ENCODE measurements around the gene SYTL3. TPM values are rescaled to one million over a fixed set of nuclear protein-coding genes. Genes with fewer than 3 reads are reported as not detected.

The SYTL3 gene
- total RNA-seq, 3 donors from 2014 or later (not counting 1 experiment from before 2014, with no cell fraction given), result 84.1 to 143 (median 89.0) TPM

DNA sequence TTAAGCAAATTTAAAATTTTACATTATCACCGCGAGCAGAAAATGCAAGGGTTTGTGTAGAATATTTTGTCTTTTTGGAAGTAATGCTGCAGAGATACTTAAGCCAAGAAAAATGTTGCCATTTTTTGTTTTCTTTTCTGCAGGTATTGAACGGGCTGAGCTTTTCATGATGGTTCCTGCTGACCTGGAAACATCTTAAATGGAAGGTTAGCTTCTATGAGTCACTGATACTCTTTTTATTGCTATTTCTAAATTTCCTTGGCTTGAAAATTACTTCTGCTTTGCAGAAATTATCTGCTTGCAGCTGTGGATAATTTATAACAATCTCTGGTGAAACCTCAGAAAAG is 12.7 kb downstream of the SYTL3 start:
- Histone ChIP-seq H3K36me3 (ENCODE audit: control insufficient read depth, insufficient read depth, low read length) (peaks cover 68% of the 10 kb centered on the region), H3K27me3 (ENCODE audit: control insufficient read depth, insufficient read depth, low read length) (no peaks in the 10 kb centered on the region), H3K4me3 (ENCODE audit: low read length) (no peak overlapping the region), H3K9me3 (ENCODE audit: control insufficient read depth, insufficient read depth, low read length) (no peaks in the 10 kb centered on the region), H3K4me1 (ENCODE audit: control insufficient read depth, insufficient read depth, low read length) (peaks cover 30% of the 10 kb centered on the region), H3K27ac (ENCODE audit: low read length) (no peak overlapping the region)
- no peaks in the 10 kb centered on the region for H3K27me3 Mint-ChIP-seq (ENCODE audit: low read depth in 2 of 2)
- peaks cover 10% of the 10 kb centered on the region for H3K36me3 Mint-ChIP-seq
- intact Hi-C loops (cut with micrococcal nuclease), result no loop called here
- no peak for ATAC-seq
- no peak for DNase-seq
- H3K4me1 Mint-ChIP-seq, result peaks cover 28 to 30% of the 10 kb centered on the region in 2 donors
- no peak overlapping the region for H3K27ac Mint-ChIP-seq
- TF ChIP-seq CTCF (IDR thresholded peaks at IDR 0.05), result no peak
- no peak overlapping the region for H3K4me3 Mint-ChIP-seq
- H3K9me3 Mint-ChIP-seq, result no peaks in the 10 kb centered on the region
- 76% methylated on average over 3 of the region's 3 CpGs for WGBS (ENCODE audit: insufficient coverage)

- Histone ChIP-seq H3K4me3 (ENCODE audit: low read length) (no peak overlapping the region), H3K36me3 (ENCODE audit: control insufficient read depth, insufficient read depth, low read length) (peaks cover 68% of the 10 kb centered on the region), H3K9me3 (ENCODE audit: control insufficient read depth, insufficient read depth, low read length) (no peaks in the 10 kb centered on the region), H3K27me3 (ENCODE audit: control insufficient read depth, insufficient read depth, low read length) (no peaks in the 10 kb centered on the region), H3K27ac (ENCODE audit: low read length) (no peak overlapping the region), H3K4me1 (ENCODE audit: control insufficient read depth, insufficient read depth, low read length) (peaks cover 35% of the 10 kb centered on the region)
- H3K36me3 Mint-ChIP-seq, result peaks cover 10% of the 10 kb centered on the region
- H3K9me3 Mint-ChIP-seq, result no peaks in the 10 kb centered on the region
- no peak overlapping the region for H3K27ac Mint-ChIP-seq
- no peak for TF ChIP-seq CTCF (IDR thresholded peaks at IDR 0.05)
- peak overlapping the region; percentile 25 for H3K4me3 Mint-ChIP-seq
- peaks cover 29 to 30% of the 10 kb centered on the region in 2 donors for H3K4me1 Mint-ChIP-seq
- WGBS (ENCODE audit: insufficient coverage), result 70% methylated on average over 25 of the region's 27 CpGs
- H3K27me3 Mint-ChIP-seq (ENCODE audit: low read depth in 2 of 2), result no peaks in the 10 kb centered on the region
- peak in 1 of 3 donors; percentile 74 for ATAC-seq
- peak in 1 of 2 donors; percentile 51 for DNase-seq
- intact Hi-C loops (cut with micrococcal nuclease), result no loop called here
Measured at GRCh38 chr6:158662954-158663624, 13.2 kb downstream of the SYTL3 start.

GRCh38 chr6:158663625-158664165 is 13.8 kb downstream of the SYTL3 start:
- TF ChIP-seq CTCF (IDR thresholded peaks at IDR 0.05), result no peak
- H3K36me3 Mint-ChIP-seq, result peaks cover 10% of the 10 kb centered on the region
- Histone ChIP-seq H3K27ac (ENCODE audit: low read length) (no peak overlapping the region), H3K4me3 (ENCODE audit: low read length) (no peak overlapping the region), H3K27me3 (ENCODE audit: control insufficient read depth, insufficient read depth, low read length) (no peaks in the 10 kb centered on the region), H3K36me3 (ENCODE audit: control insufficient read depth, insufficient read depth, low read length) (peaks cover 69% of the 10 kb centered on the region), H3K9me3 (ENCODE audit: control insufficient read depth, insufficient read depth, low read length) (no peaks in the 10 kb centered on the region), H3K4me1 (ENCODE audit: control insufficient read depth, insufficient read depth, low read length) (peaks cover 40% of the 10 kb centered on the region)
- ATAC-seq, result no peak
- intact Hi-C loops (cut with micrococcal nuclease), result no loop called here
- H3K4me3 Mint-ChIP-seq, result no peak overlapping the region
- H3K4me1 Mint-ChIP-seq, result peaks cover 30 to 33% of the 10 kb centered on the region in 2 donors
- DNase-seq, result no peak
- peak overlapping the region in 1 of 2 donors; percentile 11 for H3K27ac Mint-ChIP-seq
- H3K9me3 Mint-ChIP-seq, result no peaks in the 10 kb centered on the region
- no peaks in the 10 kb centered on the region for H3K27me3 Mint-ChIP-seq (ENCODE audit: low read depth in 2 of 2)
- WGBS (ENCODE audit: insufficient coverage), result 71% methylated on average over 11 of the region's 11 CpGs
